NCI-H774 (cell line): ENCODE measurements around the gene MRPL38.
A peak's percentile ranks its signal among the peaks of the same experiment; 100 is the strongest.

Experiments used
- DNase-seq: peaks from one replicate; lab custom pipeline; 2025; lab: John Stamatoyannopoulos, UW

The MRPL38 gene

DNA sequence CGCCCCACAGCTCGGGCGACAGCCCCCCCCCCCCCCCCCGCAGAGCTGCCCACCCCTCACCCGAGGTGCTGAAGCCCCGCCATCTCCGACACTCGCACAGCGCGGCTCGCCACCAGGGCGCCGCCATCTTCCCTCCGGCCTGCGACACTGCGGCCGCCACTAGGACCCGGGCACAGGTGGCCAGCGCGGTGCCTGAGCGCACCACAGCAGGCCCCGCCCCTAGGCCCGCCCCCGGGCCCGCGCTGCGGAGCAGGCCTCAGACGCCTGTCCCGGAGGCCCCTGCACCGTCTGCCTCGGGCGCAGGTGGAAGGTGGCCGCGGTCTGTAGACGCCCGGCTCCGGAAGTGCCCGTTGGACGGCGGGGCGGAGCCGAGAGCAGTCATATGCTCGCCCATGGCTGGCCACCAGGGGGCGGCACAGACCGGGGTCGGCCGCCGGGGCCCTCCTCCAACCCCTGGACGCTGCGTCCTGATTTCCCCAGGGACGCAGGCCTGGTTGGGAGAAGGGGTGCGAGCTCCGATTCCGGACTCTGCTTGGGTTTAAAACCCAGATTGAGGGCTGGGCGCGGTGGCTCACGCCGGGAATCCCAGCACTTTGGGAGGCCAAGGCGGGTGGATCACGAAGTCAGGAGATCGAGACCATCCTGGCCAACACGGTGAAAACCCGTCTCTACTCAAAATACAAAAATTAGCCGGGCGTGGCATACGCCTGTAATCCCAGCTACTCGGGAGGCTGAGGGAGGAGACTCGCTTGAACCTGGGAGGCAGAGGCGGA lies at the start of gene MRPL38:
MRPL38 (minus strand) TSS at position 136 of the 773 bp plus-strand sequence; CDS start at position 127, 9 bp downstream.
- peak; percentile 99 for DNase-seq

DNA sequence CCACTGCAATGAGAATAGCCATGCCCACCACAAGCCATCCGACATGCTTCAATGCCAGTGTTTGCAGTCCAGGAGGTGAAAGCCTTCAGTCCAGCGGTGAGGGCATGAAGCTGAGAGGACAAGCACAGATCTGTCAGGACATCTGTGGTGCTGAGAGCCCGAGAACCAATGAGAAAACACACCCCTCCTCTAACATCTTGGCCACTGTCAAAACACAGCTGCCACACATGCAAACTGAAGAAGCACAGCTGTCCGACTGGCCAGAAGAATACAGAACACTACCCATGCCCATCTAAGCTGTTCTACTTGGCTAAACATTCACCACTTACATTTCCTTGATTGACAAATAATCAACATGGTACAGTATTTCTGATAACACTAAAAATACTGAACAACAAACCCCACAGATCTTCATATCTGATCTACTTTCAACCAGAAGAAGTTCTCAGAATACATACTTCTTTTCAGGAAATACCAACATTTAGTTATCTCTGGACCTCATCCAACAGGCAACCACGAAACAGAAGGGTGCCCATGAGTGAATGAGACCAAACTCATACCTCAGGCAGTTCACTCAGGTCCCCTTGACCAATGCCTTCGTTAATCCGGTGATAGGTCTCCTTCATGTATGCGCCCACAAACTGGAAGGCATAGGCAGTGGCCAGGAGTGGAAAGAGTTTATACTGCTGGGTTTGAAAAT lies 46.3 kb upstream of the MRPL38 start:
- no peak for DNase-seq

DNA sequence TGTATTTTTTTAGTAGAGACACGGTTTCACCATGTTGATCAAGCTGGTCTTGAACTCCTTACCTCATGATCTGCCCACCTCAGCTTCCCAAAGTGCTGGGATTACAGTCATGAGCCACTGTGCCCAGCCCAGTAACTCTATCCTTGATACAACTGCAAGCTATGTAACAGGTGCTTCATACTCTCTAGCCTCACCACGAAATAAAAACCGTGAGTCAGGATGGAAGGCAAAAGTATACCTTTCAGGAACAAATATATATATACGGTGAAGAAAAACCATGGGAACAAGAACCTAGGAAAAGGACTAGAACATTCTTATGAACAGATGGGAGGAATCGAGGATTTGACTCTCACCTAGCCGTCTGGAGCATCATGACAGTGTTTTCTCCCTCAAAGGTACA lies 45.7 kb upstream of the MRPL38 start:
- no peak for DNase-seq

DNA sequence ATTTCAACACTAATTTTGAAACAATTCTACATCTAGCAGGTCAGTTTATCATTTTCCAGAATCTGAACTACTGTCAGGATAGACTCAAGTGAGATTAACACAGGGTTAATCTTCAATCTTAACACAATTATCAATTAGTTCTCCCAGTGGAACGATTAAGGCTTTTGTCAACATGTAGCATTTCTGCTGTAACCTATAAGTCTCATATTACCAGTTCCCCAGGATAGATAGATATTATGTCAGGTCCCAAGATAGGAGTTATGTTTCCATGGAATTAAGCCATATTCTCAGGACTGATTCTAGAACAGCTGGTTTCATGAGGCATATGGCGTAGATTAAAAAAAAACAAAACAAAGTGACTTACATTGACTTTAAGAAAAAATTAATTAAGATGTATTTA lies 40.5 kb upstream of the MRPL38 start:
- DNase-seq = no peak

DNA sequence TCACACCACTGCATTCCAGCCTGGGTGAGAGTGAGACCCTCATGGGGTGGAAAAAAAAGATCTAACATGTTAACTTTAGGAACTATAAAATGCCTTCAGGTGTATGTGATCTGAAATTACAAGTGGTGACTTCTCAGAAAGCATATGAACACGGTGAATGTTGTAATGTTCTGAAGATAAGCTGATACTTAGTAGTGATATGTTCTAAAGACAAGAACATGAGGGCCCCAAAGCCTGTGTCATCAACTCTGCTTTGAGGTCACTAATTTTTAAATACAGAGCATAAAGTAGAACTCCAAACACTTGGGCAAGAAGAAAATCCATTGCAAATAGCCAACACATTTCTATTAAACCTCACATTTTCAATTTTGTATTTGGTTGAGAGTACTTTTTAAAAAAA lies 38.8 kb upstream of the MRPL38 start:
- no peak for DNase-seq

DNA sequence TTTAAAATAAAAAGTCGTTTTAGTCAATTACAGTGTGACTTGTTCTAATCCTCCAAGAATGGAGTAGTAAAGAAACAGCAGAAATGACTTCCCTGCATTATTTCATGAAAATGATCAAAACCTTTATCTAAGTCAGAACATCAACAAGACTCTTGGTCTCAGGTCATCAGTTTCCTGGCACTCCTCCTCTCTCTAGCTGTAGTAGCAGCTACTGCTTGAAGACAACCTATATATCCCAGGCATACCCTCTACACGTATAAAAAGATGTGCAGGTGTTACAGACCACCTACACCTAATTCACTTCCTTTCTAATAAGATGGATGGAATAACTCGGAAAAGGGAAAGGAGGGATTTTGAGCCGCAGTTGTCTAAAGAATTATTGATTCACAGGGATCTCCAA lies 37.8 kb upstream of the MRPL38 start:
- no peak for DNase-seq

DNA sequence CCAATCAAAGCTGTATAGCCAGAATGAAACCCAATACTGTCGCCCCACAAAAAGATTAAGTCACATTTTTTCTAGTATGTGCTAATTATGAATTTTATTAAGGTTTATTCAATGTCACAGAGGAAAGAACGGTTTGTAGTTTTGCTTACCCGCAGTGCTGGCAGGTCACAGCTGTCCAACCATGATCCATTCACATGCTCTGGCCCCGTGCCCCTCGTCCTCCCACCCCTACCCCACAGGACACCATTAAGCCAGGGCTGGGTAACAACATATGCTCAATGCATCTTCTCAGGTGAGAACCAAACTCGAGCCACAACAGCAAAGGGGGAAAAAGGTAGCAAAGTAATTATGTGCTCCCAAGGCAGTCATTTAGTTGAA lies 36.7 kb upstream of the MRPL38 start:
- DNase-seq = no peak

DNA sequence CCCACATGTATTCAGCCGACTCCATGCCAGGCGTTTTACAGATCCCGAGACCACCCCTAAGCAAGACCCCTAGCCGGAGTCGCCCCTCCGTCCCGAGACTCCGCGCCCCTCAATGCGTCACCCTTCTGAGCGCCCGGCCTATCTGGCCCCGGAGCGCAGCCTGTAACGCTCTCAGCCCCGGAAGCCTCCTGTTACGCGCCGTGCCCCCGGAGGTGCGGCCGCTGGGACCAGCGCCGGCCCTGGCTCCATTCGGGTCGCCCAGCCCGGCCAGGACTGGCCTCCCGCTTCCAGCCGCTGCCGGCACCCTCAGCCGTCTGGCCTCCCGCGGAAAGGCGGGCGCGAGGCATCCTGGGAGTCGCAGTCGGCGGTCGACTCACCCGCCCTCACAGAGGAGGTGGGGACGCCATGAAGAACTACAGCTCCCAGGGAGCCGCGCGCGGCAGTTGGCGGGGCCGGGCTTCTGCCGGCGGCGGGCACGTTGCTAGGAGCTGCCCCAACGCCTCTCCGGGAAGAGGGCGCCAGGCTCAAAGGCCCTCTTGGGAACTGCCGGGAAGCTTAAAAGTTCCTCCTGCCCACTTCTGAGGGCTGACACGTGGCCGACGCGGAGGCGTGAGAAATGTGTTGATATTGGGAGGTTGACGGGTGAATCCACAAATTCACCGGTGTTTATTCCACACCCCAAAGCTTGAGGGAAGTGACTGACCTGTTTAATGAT lies 36.2 kb upstream of the MRPL38 start, which contains the start of gene FBF1:
FBF1 (minus strand) TSS at position 316 of the 715 bp plus-strand sequence. CDS start 2,893 bp downstream, outside the sequence.
- DNase-seq = peak; percentile 98

DNA sequence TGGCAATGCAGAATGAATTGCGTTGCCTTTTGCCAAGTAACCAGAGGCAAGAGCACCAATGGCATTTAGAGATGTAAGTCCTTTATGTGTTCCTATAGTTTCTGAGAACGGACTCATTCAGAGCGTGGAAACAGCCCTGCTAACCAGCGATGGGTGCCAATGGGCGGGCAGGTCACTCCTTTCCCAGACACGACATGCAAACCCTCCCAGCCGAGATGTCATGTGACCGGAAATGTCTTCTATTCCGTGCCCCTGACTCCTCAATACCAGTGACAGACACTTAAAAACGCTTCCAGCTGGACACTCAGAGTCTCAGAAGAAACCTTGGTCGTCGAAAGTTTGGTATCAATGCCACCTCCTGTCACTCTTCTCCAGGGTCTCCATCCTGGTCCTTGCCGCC lies 33.0 kb upstream of the MRPL38 start:
- DNase-seq = no peak

DNA sequence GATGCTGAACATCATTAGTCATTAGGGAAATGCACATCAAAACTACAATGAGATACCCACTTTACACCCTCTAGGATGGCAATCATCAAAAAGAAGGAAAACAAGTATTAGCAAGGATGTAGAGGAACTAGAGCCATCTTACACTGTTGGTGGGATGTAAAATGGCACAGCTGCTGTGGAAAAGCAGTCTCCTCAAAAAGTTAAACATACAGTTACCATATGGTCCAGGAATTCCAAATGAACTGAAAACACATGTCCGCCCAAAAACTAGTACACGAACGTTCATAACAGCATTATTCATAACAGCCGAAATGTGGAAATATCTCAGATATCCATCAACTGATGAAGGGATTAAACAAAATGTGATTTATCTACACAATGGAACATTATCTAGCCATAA lies 29.1 kb upstream of the MRPL38 start:
- DNase-seq = no peak

DNA sequence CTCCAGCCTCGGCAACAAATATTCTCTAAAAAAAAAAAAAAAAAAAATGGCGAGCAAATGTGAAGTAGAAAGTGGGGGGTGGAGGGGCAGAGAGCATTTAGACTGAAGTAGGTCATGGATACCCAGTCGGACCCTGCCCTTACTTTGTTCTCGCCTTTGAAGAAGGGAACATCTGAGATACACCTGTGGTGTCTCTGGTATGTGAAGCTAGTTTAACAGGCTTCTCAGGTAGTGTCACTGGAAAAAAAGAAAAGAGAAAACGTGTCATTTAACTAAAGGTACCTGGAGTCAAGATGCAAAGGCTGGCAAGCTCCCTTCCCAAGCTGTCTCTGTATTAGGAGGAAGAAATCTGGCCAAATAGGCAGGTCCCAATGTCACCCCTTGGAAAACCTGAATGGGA lies 28.2 kb upstream of the MRPL38 start:
- no peak for DNase-seq

DNA sequence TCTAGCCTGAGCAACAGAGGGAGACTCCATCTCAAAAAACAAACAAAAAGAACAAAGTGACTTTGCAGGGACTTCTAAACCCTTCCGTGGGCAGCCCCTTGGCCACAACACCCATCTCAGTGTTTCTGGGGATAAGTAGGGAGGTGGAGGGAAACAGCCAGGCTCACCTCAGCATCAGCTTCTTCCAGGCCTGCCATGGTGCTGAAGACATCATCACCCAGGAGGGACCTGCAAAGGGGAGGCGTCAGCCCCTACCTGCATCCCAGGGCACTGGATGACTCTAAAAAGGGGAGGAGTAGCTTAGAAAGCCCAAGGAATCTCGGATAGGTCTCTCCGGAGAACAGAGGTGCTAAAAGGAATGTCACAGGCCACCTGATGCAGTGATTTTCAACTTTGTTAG lies 26.4 kb upstream of the MRPL38 start:
- no peak for DNase-seq

DNA sequence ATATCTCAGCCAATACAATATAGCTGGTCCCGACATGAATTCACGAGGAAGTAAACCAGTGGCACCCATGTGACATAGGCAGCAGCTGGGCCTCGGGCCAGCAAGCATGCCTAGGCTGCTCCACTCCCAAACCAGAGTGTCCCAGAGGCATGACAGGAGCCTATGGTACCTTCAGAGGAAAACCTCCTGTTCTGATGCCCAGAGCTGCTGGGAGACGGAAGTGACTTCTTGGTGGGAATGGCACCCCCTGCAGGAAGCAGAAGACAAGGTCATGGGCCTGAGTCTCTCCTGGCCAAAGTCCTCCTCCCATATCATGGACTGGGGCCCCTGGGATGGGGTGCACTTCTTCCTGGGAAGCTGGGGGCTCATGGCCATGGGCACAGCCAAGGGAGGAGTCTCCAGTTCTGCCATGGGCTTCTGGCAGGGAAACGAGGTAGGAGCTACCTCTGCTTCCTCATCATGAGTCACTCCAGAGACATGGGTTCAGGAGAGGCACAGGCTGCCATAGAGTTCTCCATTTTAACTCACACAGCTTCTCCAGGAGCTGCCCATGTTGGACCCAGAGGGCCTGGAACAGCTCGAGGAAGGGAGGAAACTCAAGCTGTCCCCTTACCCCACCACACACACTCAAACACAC lies 22.7 kb upstream of the MRPL38 start:
- no peak for DNase-seq

DNA sequence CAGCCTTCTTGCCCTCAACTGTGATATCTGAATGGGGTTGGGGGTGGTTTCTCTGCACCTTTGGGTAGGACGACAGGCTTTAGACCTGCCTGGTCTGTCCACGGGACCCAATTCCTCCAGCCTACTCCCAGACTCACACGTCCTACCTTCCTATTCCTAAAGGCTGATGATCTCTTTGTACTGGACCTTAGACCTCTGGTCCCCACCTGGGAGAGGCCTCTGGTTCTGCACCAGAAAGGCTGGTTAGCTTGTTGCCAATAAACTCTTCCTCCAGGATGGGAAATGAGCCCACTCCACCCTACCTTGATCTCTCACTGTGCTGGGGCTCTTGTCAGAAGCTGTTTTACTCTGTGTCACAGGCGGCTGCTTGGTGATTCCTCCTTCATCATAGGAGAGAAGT lies 21.8 kb upstream of the MRPL38 start:
- DNase-seq = no peak

DNA sequence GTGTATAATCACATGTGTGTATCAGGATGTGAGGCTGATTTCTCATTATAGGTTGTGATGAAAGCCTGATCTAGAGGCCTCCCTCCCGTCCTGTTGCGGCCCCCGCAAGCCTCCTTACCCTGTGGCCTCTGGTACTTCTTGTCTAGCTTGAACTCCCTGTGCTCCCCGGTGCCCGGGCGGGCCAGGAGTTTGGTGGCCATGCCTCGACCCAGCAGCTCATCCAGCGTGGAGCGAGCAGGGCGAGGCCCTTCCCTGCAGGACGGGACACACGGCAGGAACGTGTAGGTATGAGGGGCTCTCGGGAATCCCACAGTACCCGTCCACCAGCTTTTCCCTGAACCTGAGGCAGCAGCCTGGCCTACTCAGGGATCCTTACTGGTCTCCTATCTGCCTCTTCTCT lies 21.2 kb upstream of the MRPL38 start:
- DNase-seq = no peak

DNA sequence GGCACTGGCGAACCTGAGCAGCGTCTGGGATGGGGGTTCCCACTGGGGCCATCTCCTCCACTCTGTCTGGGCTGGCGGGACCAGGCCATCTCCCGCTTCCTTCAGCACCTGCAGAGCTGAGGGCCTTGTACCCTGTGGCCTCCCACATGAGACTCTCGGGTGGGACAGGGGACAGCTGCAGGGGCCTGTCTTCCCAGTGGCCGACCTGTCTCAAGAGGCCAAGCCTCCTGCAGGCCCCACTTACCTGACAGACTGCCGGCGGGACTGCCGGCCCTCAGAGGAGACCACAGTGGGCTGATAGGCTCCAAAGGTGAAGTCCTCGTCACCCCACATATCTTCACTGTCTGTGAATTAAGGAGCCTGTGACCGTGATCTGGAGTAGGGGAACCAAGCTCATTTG lies 20.4 kb upstream of the MRPL38 start:
- DNase-seq = no peak

DNA sequence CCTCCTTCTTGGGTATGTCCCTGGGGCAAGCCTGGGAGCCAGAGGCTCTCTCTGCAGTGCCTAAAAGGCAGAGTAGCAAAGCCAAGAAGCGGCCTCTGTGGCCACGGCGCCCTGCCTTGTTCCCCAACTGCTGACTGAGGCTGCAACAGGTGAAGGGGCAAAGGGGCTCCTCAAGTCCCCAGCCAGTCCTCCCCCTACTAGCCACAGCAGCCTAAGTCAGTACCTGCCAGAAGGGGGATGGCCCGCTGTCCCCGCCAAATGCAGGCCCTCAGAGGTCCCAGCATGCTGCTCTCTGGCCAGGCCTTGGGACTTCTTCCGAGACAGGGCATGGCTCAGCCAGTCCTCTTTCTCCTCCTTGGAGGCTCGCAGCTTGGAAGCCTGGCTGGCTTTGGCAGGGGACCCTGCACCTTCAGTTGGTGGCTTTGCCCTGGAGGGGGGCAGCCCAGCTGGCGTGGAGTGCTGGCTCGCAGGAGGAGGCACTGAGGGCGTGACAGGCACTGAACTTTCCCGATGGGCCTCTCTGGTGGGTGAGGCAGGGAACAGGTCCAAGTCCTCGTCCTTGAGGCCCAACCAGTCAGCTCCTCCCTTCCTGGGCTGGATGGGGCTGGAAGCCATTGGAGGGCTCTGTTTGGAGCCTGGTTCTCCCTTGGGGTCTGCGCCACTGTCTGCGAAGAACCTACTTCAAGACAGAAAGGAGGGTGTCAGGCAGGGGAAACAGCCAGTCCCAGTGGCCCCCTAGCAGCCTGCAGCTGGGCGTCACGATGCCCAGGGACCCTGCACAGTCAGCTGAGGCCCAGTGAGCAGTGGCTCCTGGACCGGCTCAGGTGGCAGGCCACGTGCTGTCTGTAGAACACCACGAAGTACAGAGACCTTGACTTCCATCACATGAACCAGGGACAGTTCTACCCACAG lies 18.5 kb upstream of the MRPL38 start:
- DNase-seq = no peak

DNA sequence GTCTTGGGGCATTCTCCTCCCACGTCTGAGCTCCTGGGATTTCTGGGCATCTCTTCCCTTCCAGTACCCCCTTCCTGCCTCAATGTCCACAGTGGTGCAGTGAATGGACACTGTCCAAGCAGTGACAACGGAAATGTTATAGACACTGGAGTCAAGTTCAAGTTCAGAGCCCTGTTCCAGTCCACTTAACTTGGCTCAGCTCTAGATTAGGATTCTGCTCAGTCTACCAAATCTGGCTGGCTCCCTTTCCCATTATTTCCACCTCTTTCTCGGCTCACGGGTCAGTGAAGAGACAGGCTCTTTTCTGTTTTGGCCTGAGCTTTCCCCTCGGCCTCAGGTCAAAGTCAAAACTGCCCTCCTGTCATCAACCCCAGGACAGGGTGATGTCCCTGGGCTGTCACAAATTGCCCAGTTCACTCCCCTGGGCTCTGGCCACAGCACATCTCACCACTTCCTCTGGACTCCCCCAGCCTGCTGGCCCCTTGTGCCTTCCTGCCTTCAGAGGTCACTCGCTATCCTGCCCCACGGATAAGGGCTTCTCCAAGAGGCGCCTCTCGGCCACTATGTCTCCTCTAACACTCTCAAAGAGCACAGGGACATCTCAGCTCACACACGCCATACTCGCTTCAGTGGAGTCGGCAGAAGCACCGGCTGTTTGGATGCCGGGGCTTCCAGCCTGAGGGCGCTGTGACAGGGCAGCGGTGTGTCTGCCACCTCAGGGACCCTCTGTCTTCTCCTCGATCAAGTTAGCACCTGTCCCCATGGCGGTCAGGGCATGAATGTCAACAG lies 17.7 kb upstream of the MRPL38 start:
- no peak for DNase-seq

DNA sequence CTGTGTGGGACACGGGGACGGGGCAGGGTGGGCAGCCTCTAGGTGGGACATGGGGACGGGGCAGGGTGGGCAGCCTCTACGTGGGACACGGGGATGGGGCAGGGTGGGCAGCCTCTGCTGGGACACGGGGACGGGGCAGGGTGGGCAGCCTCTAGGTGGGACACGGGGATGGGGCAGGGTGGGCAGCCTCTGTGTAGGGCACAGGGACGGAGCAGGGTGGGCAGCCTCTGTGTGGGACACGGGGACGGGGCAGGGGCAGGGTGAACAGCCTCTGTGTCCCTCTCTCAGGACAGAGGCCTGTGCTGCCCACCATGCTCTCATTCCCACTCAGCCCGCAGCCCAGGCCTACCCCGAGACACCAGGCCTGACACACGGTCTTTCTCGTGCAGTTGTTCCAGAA lies 16.9 kb upstream of the MRPL38 start:
- DNase-seq = no peak

DNA sequence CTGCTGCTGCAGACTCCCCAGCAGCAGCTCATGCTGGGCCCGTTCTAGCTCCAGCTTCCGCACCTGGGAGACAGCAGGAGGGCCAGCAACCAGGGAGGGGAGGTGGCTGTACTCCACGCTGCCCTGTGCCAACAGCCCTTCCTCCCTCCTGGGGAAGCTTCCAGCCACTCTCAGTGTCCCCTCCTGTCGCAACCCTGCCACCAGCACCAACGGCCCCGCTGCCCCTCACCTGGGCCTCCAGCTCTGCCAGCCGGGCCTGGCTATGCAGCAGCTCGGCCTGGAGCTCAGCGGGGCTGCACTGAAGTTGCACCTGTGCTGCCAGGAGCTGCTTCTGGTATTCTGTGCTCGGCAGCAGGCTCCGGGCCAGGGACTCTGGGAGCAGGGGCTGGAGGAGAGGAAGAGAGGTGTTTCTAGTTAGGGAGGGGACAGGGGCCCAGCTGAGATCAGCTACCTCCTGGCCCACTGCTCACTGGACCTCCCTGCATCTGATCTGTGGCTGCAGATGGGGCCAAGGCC lies 15.4 kb upstream of the MRPL38 start:
- no peak for DNase-seq
